SW480 (cell line): Measurements from ENCODE around the gene NDNF.

Experiments used
- DNase-seq: peaks from one replicate; pipeline ENCODE4 v3.0.0-alpha.2; 2016; ENCODE audit warnings: low spot score

Gene NDNF

GRCh38 chr4:121014544-121014943 is 57.8 kb downstream of the NDNF start:
- DNase-seq: no peak

GRCh38 chr4:121011780-121012340 is 60.5 kb downstream of the NDNF start:
- DNase-seq: no peak

GRCh38 chr4:121011138-121011537 is 61.2 kb downstream of the NDNF start:
- DNase-seq: no peak

GRCh38 chr4:121009578-121010478 is 62.5 kb downstream of the NDNF start:
- DNase-seq: no peak

GRCh38 chr4:121007660-121008059 is 64.7 kb downstream of the NDNF start:
- DNase-seq: no peak

- no peak for DNase-seq
These were observed 68.5 kb downstream of the NDNF start for GRCh38 chr4:121003863-121004262.

GRCh38 chr4:120995266-120996010 is 76.9 kb downstream of the NDNF start:
- no peak for DNase-seq

- no peak for DNase-seq
These were observed 77.8 kb downstream of the NDNF start for GRCh38 chr4:120994521-120994920.

GRCh38 chr4:120991885-120992284 is 80.5 kb downstream of the NDNF start:
- DNase-seq: no peak

GRCh38 chr4:120990246-120990645 is 82.1 kb downstream of the NDNF start:
- no peak for DNase-seq
